Mucosa of descending colon (tissue), 3 donors: Measurements from ENCODE around the gene CLIP2. TPM values are rescaled to one million over a fixed set of nuclear protein-coding genes. Genes with fewer than 3 reads are reported as not detected.
"Not testable (repeated sequence)": the region's sequence is repeated elsewhere in the genome, so short reads cannot be mapped to it uniquely, and the experiment has no call there.

ENCODE experiments used
- ATAC-seq: fragments of 200-7000 bp; cut with Tn5 transposase; one replicate; pipeline ENCODE4 v1.9.1; 2020; ENCODE audit warnings: mild to moderate bottlenecking, moderate library complexity
- DNase-seq, 3 donors: peaks; one replicate each; pipeline ENCODE4 v3.0.0-alpha.2; 2020
- H3K36me3 ChIP-seq: fragments of 200-600 bp; one replicate; pipeline ENCODE4 v1.8.0; 2021; ENCODE audit warnings: low read depth, mild to moderate bottlenecking
- H3K4me1 ChIP-seq: fragments of 200-600 bp; one replicate; pipeline ENCODE4 v1.8.0; 2021; ENCODE audit warnings: low read depth, mild to moderate bottlenecking
- H3K4me3 ChIP-seq: fragments of 200-600 bp; one replicate; pipeline ENCODE4 v1.8.0; 2021; ENCODE audit warnings: mild to moderate bottlenecking
- H3K9me3 ChIP-seq: fragments of 200-600 bp; one replicate; pipeline ENCODE4 v1.8.0; 2021; ENCODE audit warnings: mild to moderate bottlenecking
- CTCF ChIP-seq: fragments of 200-600 bp; IDR thresholded peaks from one replicate; pipeline ENCODE4 v1.8.0; 2022; ENCODE audit warnings: antibody characterized with exemption, mild to moderate bottlenecking
- intact Hi-C, 2 donors: fragments of 100-400 bp; cut with DNase I in 1 of 2; cut with micrococcal nuclease in 1 of 2; formaldehyde crosslinking; loops; one replicate each; pipeline versions ENCODE4 v1.11.0 to v1.11.1; 2022; cut with DNase I, micrococcal nuclease
- total RNA-seq, 3 donors: library from RNA; stranded (reverse); fragmentation: NEBNext Ultra II Directional in 2 of 3; extraction: Animal tissue kit (Norgen Biotek cat#: 25700) in 2 of 3; gene quantifications; one replicate each; pipeline versions ENCODE4 v1.2.1 to v1.2.4, GENCODE V29; 2021 to 2023
- donor health status: DM: no; HTN: no; CAD: no; lungs with moderate emphysema.
- donor health status: DM: no; HTN: no; CAD: no.
- donor health status: DM: no; HTN: yes; CAD: no.

Gene CLIP2
- total RNA-seq, 3 donors from 2014 or later: 57.6 to 77.7 (median 67.1) TPM

- DNase-seq (no peak), ATAC-seq (no peak)
- TF ChIP-seq CTCF: no peak
- no peak overlapping the region for H3K4me3 ChIP-seq
- no peaks in the 10 kb centered on the region for H3K9me3 ChIP-seq
- H3K36me3 ChIP-seq: no peaks in the 10 kb centered on the region
- intact Hi-C loops: no loop called here
- H3K4me1 ChIP-seq: no peaks in the 10 kb centered on the region
Measured at GRCh38 chr7:74345970-74346369, 56.8 kb downstream of the CLIP2 start.

GRCh38 chr7:74349621-74350020, 60.4 kb downstream of the CLIP2 start:
- DNase-seq: no peak
- H3K9me3 ChIP-seq: no peaks in the 10 kb centered on the region
- no peak overlapping the region for H3K4me3 ChIP-seq
- peaks cover 3% of the 10 kb centered on the region for H3K36me3 ChIP-seq
- TF ChIP-seq CTCF: no peak
- no peaks in the 10 kb centered on the region for H3K4me1 ChIP-seq
- no peak for ATAC-seq
- intact Hi-C loops: no loop called here

GRCh38 chr7:74350751-74351150, 61.5 kb downstream of the CLIP2 start:
- no peak for ATAC-seq
- Histone ChIP-seq H3K36me3 (peaks cover 3% of the 10 kb centered on the region), H3K4me3 (no peak overlapping the region), H3K9me3 (no peaks in the 10 kb centered on the region), H3K4me1 (no peaks in the 10 kb centered on the region)
- no peak for DNase-seq
- intact Hi-C loops: no loop called here
- no peak for TF ChIP-seq CTCF

- no peaks in the 10 kb centered on the region for H3K9me3 ChIP-seq
- no peaks in the 10 kb centered on the region for H3K4me1 ChIP-seq
- no peak for TF ChIP-seq CTCF
- intact Hi-C loops: no loop called here
- no peak for ATAC-seq
- DNase-seq: no peak
- H3K36me3 ChIP-seq: peaks cover 3% of the 10 kb centered on the region
- no peak overlapping the region for H3K4me3 ChIP-seq
Measured at GRCh38 chr7:74351836-74352235, 62.6 kb downstream of the CLIP2 start.

- H3K36me3 ChIP-seq, H3K9me3 ChIP-seq, intact Hi-C loops, DNase-seq, ATAC-seq, H3K4me3 ChIP-seq, H3K4me1 ChIP-seq: not testable (repeated sequence)
Measured at GRCh38 chr7:74352551-74353138, 63.4 kb downstream of the CLIP2 start.

- no peak for TF ChIP-seq CTCF
- Histone ChIP-seq H3K4me3 (no peak overlapping the region), H3K4me1 (no peaks in the 10 kb centered on the region), H3K9me3 (no peaks in the 10 kb centered on the region), H3K36me3 (peaks cover 3% of the 10 kb centered on the region)
- no peak for ATAC-seq
- intact Hi-C loops: no loop called here
- no peak for DNase-seq
Measured at GRCh38 chr7:74354009-74354408, 64.8 kb downstream of the CLIP2 start.
